HG03378 (cell line): ENCODE results near the gene HYCC2.
A peak's percentile ranks its signal among the peaks of the same experiment; 100 is the strongest.
"Not testable (repeated sequence)": the region's sequence is repeated elsewhere in the genome, so short reads cannot be mapped to it uniquely, and the experiment has no call there.

Experiments
- ATAC-seq: cut with Tn5 transposase; IDR thresholded peaks from one replicate; pipeline ENCODE4 v1.9.1; 2021; ENCODE audit warnings: mild to moderate bottlenecking, moderate library complexity; ENCODE audit not compliant: unreplicated experiment

Gene HYCC2

GRCh38 chr2:201073071-201073470 is 1.6 kb upstream of the HYCC2 start:
- no peak for ATAC-seq

DNA sequence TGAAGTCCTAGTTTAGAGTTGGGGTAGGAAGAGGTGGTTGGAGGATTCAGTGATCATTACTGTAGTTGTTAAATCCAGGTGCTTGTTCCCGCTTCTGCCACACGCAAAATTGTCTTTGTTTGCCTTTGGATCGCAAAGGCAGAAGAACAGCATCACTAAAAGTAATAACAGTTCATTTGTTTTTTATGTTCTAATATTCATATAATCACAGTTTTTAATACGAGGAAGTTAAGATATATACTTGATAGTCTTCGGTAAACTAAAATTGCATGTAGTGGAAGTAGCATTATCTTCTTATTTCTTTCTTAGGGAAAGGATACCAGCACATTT is 695 bp upstream of the HYCC2 start:
- ATAC-seq: peak; percentile 3

- ATAC-seq: no peak
Observed at GRCh38 chr2:201070948-201071478, 458 bp downstream of the HYCC2 start.

DNA sequence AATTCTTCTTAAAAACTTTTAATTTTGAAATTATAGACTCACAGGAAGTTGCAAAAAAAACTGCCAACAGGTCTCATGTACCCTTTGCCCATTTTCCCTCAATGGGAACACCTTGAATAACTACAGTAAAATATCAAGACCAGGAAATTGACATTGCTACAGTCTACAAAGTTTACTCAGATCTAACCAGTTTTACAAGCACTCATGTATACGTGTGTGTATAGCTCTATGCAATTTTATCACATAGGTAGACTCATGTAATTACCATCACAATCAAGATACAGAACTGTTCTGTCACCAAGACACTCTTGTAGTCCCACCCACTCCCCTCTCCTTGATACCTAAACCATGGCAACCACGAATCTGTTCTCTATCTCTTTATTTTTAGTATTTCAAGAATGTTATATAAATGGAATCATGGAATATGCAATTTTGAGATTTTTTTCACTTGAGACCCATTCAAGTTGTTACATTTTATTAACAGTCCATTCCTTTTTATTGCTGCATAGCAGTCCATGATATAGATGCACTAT is 6.6 kb downstream of the HYCC2 start:
- ATAC-seq: no peak

DNA sequence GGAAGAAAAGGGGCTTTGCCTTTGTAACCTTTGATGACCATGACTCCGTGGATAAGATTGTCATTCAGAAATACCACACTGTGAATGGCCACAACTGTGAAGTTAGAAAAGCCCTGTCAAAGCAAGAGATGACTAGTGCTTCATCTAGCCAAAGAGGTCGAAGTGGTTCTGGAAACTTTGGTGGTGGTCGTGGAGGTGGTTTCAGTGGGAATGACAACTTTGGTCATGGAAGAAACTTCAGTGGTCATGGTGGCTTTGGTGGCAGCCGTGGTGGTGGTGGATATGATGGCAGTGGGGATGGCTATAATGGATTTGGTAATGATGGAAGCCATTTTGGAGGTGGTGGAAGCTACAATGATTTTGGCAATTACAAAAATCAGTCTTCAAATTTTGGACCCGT is 8.0 kb downstream of the HYCC2 start:
- not testable (repeated sequence) for ATAC-seq

DNA sequence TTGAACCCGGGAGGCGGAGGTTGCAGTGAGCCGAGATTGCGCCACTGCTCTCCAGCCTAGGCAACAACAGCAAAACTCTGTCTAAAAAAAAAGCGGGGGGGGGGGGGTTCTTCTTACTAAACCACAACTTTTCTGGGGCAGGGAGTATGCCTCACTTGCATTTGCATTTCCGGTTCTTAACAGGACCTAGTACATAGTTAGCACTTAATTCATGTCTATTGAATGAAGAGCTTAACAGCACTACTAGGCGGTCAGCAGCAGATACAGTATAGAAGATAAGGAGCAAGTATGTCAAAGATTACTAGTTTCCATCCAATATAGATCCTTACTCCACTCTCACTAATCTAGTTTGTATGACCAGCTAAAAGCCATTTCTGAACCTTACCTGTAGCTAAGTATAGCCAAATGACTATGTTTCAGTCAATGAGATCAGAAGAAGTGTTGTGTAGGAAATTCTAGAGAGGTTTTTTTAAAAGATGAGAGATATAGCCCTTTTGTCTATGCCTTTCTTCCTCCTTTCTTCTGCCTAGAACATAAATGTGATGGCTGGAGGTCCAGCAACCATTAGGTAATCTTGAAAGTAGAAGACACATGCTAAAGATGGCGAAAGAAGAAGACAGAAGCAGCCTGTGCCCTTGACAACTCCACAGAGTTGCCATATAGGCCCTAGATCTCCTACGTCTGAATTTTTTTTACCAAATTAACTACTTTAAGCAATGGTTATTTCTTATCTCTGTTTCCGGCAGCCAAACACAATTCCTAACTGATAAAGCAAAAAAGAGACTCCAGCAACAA is 11.3 kb downstream of the HYCC2 start:
- no peak for ATAC-seq

DNA sequence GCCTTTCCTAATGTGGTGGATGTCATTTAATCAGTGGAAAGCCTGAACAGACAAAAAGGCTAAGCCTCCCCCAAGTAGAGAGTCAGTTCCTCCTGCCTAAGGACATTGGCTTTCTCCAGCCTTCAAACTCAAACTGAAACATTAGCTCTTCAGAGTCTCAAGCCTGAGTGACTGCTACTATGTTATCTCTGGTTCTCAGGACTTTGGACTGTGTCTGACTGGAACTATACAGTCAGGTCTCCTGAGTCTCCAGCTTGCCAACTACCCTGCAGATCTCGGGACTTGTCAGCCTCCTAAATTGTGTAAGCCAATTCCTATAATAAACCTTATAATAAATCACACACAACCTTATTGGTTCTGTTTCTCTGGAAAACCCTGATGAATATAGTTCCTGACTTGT is 12.6 kb downstream of the HYCC2 start:
- no peak for ATAC-seq

DNA sequence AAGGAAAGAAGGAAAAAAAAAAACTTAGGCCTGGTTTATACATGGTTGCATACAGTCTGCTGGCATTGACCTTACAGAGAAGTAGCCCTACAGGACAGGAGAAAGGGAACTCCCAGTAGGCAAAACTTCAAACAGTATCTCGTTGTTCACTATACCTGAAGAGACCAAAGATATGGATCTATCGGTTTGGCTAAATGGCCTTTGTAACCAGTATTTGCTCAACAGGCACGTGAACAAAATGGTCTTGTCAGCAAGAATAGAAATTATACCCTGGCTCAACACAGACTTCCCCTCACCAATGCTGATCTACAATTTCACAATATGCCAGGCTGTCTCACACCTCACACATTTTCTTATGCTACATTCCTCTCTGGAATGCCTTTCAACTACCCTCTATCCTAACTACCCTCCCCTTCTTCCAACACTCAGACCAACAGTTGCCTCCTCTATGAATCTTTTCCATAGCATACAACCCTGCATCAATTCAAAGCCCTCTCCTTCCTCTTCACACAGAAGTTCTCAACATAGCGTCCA is 13.7 kb downstream of the HYCC2 start:
- no peak for ATAC-seq

GRCh38 chr2:201057087-201057521 is 14.4 kb downstream of the HYCC2 start:
- ATAC-seq: no peak

- no peak for ATAC-seq
Observed at GRCh38 chr2:201049455-201049854, 22.0 kb downstream of the HYCC2 start.

DNA sequence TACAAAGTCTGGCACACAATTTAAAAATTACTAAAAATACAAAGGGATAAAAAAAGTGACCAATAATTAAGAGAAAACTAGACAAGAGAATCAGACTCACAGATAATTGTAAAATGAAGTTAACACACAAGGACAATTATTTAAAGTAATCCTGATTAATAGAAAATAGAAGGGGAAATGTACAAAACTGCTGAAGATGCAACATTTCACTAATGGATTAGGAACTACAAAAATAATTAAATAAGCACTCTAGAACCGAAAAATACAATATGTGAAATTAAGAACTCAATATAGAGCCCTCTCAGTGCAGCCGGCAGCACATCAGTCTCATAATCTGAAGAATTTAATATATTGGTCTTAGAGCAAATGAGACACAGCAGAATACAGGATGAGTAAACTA is 24.6 kb downstream of the HYCC2 start:
- ATAC-seq: no peak

DNA sequence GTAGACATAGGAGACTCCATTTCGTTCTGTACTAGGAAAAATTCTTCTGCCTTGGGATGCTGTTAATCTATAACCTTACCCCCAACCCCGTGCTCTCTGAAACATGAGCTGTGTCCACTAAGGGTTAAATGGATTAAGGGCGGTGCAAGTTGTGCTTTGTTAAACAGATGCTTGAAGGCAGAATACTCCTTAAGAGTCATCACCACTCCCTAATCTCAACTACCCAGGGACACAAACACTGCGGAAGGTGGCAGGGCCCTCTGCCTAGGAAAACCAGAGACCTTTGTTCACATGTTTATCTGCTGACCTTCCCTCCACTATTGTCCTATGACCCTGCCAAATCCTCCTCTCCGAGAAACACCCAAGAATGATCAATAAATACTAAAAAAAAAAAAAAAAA is 28.4 kb downstream of the HYCC2 start:
- not testable (repeated sequence) for ATAC-seq

- ATAC-seq: not testable (repeated sequence)
Observed at GRCh38 chr2:201042451-201042850, 29.0 kb downstream of the HYCC2 start.

GRCh38 chr2:201040867-201041628 is 30.4 kb downstream of the HYCC2 start:
- ATAC-seq: no peak

DNA sequence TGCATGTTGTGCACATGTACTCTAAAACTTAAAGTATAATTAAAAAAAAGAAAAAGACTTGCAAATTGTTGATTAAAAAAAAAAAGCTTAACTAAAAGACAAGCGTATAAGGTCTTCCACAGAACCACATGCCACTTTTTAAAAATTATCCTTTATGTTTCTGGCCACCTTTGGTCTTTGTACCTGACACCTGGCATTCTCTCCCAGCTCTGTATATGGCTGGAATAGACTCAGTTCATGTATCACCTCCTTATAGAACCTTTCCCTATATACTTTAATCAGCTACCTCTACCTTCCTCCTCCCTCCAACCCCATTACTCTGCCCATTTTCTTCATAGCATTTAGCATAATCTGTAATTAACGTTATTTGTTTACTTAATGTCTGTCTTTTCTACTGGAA is 32.6 kb downstream of the HYCC2 start:
- ATAC-seq: no peak

DNA sequence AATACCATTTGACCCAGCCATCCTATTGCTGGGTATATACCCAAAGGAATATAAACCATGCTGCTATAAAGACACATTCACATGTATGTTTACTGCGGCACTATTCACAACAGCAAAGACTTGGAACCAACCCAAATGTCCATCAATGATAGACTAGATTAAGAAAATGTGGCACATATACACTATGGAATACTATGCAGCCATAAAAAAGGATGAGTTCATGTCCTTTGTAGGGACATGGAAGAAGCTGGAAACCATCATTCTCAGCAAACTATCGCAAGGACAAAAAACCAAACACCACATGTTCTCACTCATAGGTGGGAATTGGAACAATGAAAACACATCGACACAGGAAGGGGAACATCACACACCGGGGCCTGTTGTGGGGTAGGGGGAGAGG is 33.1 kb downstream of the HYCC2 start:
- not testable (repeated sequence) for ATAC-seq

DNA sequence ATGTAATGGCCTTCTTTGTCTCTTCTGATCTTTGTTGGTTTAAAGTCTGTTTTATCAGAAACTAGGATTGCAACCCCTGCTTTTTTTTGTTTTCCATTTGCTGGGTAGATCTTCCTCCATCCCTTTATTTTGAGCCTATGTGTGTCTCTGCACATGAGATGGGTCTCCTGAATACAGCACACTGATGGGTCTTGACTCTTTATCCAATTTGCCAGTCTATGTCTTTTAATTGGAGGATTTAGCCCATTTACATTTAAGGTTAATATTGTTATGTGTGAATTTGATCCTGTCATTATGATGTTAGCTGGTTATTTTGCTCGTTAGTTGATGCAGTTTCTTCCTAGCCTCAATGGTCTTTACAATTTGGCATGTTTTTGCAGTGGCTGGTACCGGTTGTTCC is 37.1 kb downstream of the HYCC2 start:
- ATAC-seq: not testable (repeated sequence)

GRCh38 chr2:201024518-201024917 is 47.0 kb downstream of the HYCC2 start:
- ATAC-seq: no peak

DNA sequence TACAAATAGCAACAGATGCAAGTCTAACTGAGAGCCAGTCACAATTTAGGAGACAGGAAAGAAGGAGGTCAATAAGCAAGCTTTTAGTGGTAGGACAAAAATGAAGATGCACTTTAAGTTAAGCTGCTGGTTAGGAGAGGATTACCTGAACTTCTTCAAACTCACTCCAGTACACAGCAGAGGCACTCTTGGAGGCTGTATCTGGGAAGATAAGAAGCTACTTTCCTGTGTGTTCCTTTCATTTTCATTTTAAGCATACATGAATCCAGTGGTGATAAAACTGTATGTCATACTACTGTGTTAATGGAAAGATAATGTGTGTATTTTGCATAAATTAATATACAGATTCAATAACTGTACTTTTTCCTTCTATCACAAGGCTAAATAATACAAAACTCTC is 49.6 kb downstream of the HYCC2 start:
- no peak for ATAC-seq
